ENCODE results near the gene UACA. TPM values are rescaled to one million over a fixed set of nuclear protein-coding genes. Genes with fewer than 3 reads are reported as not detected.

Gene UACA
- total RNA-seq, 2 experiments from 2014 or later = 1.1 to 1.5 TPM

GRCh38 chr15:70679919-70680231 lies 83.5 kb downstream of the UACA start:
- ChIA-PET CTCF (interaction anchor here (1.3 kb wide), 1 partner anchor 43 kb away, joined by 3 read pairs; no protein-coding TSS in a partner anchor), POLR2A (interaction anchor here (1.3 kb wide), 1 partner anchor 43 kb away, joined by 4 read pairs; no protein-coding TSS in a partner anchor)
- no peak overlapping the region for H3K4me3 ChIP-seq (ENCODE audit: low read length)

GRCh38 chr15:70672081-70672480 lies 91.3 kb downstream of the UACA start:
- peak in 3 of 14 experiments; percentile 62 to 86 (median 65) for DNase-seq
- Histone ChIP-seq H3K4me1 (ENCODE audit: insufficient read depth, low read length) (peaks cover 8% of the 10 kb centered on the region), H3K27ac (ENCODE audit: low read depth in 1 of 2, low read length in 2 of 2) (no peak overlapping the region), H3K4me3 (ENCODE audit: low read length) (no peak overlapping the region), H3K36me3 (ENCODE audit: insufficient read depth, low read length) (no peaks in the 10 kb centered on the region), H3K27me3 (ENCODE audit: control insufficient read depth in 1 of 2, insufficient read depth in 2 of 2, low read length in 2 of 2) (peaks cover 3 to 8% of the 10 kb centered on the region in 2 experiments), H3K9me3 (ENCODE audit: control insufficient read depth in 1 of 2, insufficient read depth in 1 of 2, low read length in 2 of 2) (no peaks in the 10 kb centered on the region)
- CTCF ChIA-PET = no interaction called here
- no peak for TF ChIP-seq CTCF (IDR thresholded peaks at IDR 0.05)
- H3K27me3 Mint-ChIP-seq = peaks cover 4% of the 10 kb centered on the region
- peaks cover 24% of the 10 kb centered on the region for H3K4me1 Mint-ChIP-seq (ENCODE audit: low read depth)
- peak; percentile 95 for ATAC-seq (ENCODE audit: poor library complexity)
- peak overlapping the region; percentile 2 for H3K4me3 Mint-ChIP-seq
- H3K9me3 Mint-ChIP-seq = no peaks in the 10 kb centered on the region
- intact Hi-C loops (cut with DNase I, micrococcal nuclease) = loop anchor here (10.0 kb wide), 2 partner anchors 53 to 773 kb away; no protein-coding TSS in a partner anchor
- H3K36me3 Mint-ChIP-seq (ENCODE audit: low read depth) = no peaks in the 10 kb centered on the region
- H3K27ac Mint-ChIP-seq = peak overlapping the region; percentile 34
- POLR2A ChIA-PET = interaction anchor here (1.1 to 2.6 kb wide), 2 partner anchors 50 to 183 kb away, joined by 3 to 10 read pairs; no protein-coding TSS in a partner anchor

More at GRCh38 chr15:70679919-70680231, 83.5 kb downstream of the UACA start:
- peaks cover 0 to 3% of the 10 kb centered on the region in 2 experiments for H3K27me3 ChIP-seq (ENCODE audit: control insufficient read depth in 1 of 2, insufficient read depth in 2 of 2, low read length in 2 of 2)
- ATAC-seq (ENCODE audit: poor library complexity) (no peak), DNase-seq (no peak)
- H3K36me3 ChIP-seq (ENCODE audit: insufficient read depth, low read length) = no peaks in the 10 kb centered on the region
- TF ChIP-seq CTCF (IDR thresholded peaks at IDR 0.05) = peak; percentile 34
- intact Hi-C loops (cut with DNase I, micrococcal nuclease) = loop anchor here (1.0 to 10.0 kb wide), 5 partner anchors 45 to 765 kb away; no protein-coding TSS in a partner anchor
- Mint-ChIP-seq H3K27me3 (peaks cover 19% of the 10 kb centered on the region), H3K4me1 (ENCODE audit: low read depth) (peaks cover 4% of the 10 kb centered on the region), H3K27ac (no peak overlapping the region), H3K9me3 (no peaks in the 10 kb centered on the region), H3K36me3 (ENCODE audit: low read depth) (no peaks in the 10 kb centered on the region), H3K4me3 (no peak overlapping the region)
- H3K27ac ChIP-seq (ENCODE audit: low read depth in 1 of 2, low read length in 2 of 2) = no peak overlapping the region
- H3K4me1 ChIP-seq (ENCODE audit: insufficient read depth, low read length) = no peaks in the 10 kb centered on the region
- no peaks in the 10 kb centered on the region for H3K9me3 ChIP-seq (ENCODE audit: control insufficient read depth in 1 of 2, insufficient read depth in 1 of 2, low read length in 2 of 2)

- intact Hi-C loops (cut with DNase I, micrococcal nuclease) = loop anchor here (10.0 kb wide), 2 partner anchors 54 to 774 kb away; no protein-coding TSS in a partner anchor
- Mint-ChIP-seq H3K36me3 (ENCODE audit: low read depth) (no peaks in the 10 kb centered on the region), H3K27me3 (peaks cover 4% of the 10 kb centered on the region), H3K4me1 (ENCODE audit: low read depth) (peaks cover 24% of the 10 kb centered on the region), H3K9me3 (no peaks in the 10 kb centered on the region), H3K4me3 (no peak overlapping the region), H3K27ac (no peak overlapping the region)
- Histone ChIP-seq H3K4me3 (ENCODE audit: low read length) (no peak overlapping the region), H3K36me3 (ENCODE audit: insufficient read depth, low read length) (no peaks in the 10 kb centered on the region), H3K27ac (ENCODE audit: low read depth in 1 of 2, low read length in 2 of 2) (no peak overlapping the region), H3K27me3 (ENCODE audit: control insufficient read depth in 1 of 2, insufficient read depth in 2 of 2, low read length in 2 of 2) (peaks cover 3 to 8% of the 10 kb centered on the region in 2 experiments), H3K4me1 (ENCODE audit: insufficient read depth, low read length) (peaks cover 8% of the 10 kb centered on the region), H3K9me3 (ENCODE audit: control insufficient read depth in 1 of 2, insufficient read depth in 1 of 2, low read length in 2 of 2) (no peaks in the 10 kb centered on the region)
- ChIA-PET POLR2A (interaction anchor here (1.3 kb wide), 1 partner anchor 52 kb away, joined by 3 read pairs; no protein-coding TSS in a partner anchor), CTCF (no interaction called here)
- DNase-seq (peak in 3 of 14 experiments; percentile 29 to 37 (median 31)), ATAC-seq (ENCODE audit: poor library complexity) (no peak)
- TF ChIP-seq CTCF (IDR thresholded peaks at IDR 0.05) = peak; percentile 62
Measured at GRCh38 chr15:70670680-70671079, 92.7 kb downstream of the UACA start.

All from CD4-positive, alpha-beta T cell (primary cell).